Neural crest cell (in vitro differentiated cells): ENCODE data around the gene MTAP. TPM values are rescaled to one million over a fixed set of nuclear protein-coding genes. Genes with fewer than 3 reads are reported as not detected.

Source experiments
- DNase-seq: peaks from one replicate; pipeline ENCODE4 v3.0.0; 2021; ENCODE audit warnings: low read depth, mixed read lengths, low spot score
- H3K27ac Mint-ChIP-seq: one replicate; pipeline ENCODE4 v1.8.0; 2021; ENCODE audit warnings: mild to moderate bottlenecking, mixed read lengths; ENCODE audit not compliant: unreplicated experiment
- H3K27me3 Mint-ChIP-seq: 2 replicates; pipeline ENCODE4 v1.8.0; 2021; ENCODE audit warnings: low read depth, mild to moderate bottlenecking, mixed read lengths
- H3K36me3 Mint-ChIP-seq: 2 replicates; pipeline ENCODE4 v1.8.0; 2021; ENCODE audit warnings: low read depth, mild to moderate bottlenecking, mixed read lengths
- H3K4me1 Mint-ChIP-seq: 2 replicates; pipeline ENCODE4 v1.8.0; 2021; ENCODE audit warnings: mixed read lengths
- H3K4me3 Mint-ChIP-seq: one replicate; pipeline ENCODE4 v1.8.0; 2021; ENCODE audit warnings: mild to moderate bottlenecking, mixed read lengths
- H3K9me3 Mint-ChIP-seq: 2 replicates; pipeline ENCODE4 v1.8.0; 2021; ENCODE audit warnings: mixed read lengths
- CTCF ChIP-seq: fragments of 200-600 bp; sonication (generic); conservative IDR thresholded peaks from 2 replicates; pipeline ENCODE4 v1.5.0; 2021; ENCODE audit warnings: antibody characterized with exemption, mild to moderate bottlenecking
- total RNA-seq: library from RNA; stranded (reverse); gene quantifications from 2 replicates; pipeline ENCODE4 v1.2.1, GENCODE V29; 2021

MTAP gene
- total RNA-seq, 1 donor from 2014 or later: 90.1 TPM

GRCh38 chr9:21972361-21972760 lies 169.9 kb downstream of the MTAP start:
- Mint-ChIP-seq H3K9me3 (no peaks in the 10 kb centered on the region), H3K27ac (no peak overlapping the region), H3K4me1 (peaks cover 27% of the 10 kb centered on the region), H3K36me3 (peaks cover 6% of the 10 kb centered on the region), H3K27me3 (peaks cover 99% of the 10 kb centered on the region), H3K4me3 (peak overlapping the region; percentile 35)
- no peak for DNase-seq
- no peak for TF ChIP-seq CTCF

GRCh38 chr9:21974343-21974721 lies 171.9 kb downstream of the MTAP start:
- peaks cover 99% of the 10 kb centered on the region for H3K27me3 Mint-ChIP-seq
- TF ChIP-seq CTCF: no peak
- peak overlapping the region; percentile 78 for H3K4me3 Mint-ChIP-seq
- no peak for DNase-seq
- H3K36me3 Mint-ChIP-seq: peaks cover 6% of the 10 kb centered on the region
- H3K4me1 Mint-ChIP-seq: peaks cover 22% of the 10 kb centered on the region
- no peaks in the 10 kb centered on the region for H3K9me3 Mint-ChIP-seq
- no peak overlapping the region for H3K27ac Mint-ChIP-seq

- no peak overlapping the region for H3K27ac Mint-ChIP-seq
- H3K27me3 Mint-ChIP-seq: peaks cover 99% of the 10 kb centered on the region
- H3K9me3 Mint-ChIP-seq: no peaks in the 10 kb centered on the region
- peak overlapping the region; percentile 78 for H3K4me3 Mint-ChIP-seq
- H3K36me3 Mint-ChIP-seq: peaks cover 5% of the 10 kb centered on the region
- TF ChIP-seq CTCF: no peak
- no peak for DNase-seq
- peaks cover 21% of the 10 kb centered on the region for H3K4me1 Mint-ChIP-seq
These were observed 172.4 kb downstream of the MTAP start for GRCh38 chr9:21974722-21975409.

- no peaks in the 10 kb centered on the region for H3K9me3 Mint-ChIP-seq
- peaks cover 97% of the 10 kb centered on the region for H3K27me3 Mint-ChIP-seq
- no peaks in the 10 kb centered on the region for H3K36me3 Mint-ChIP-seq
- DNase-seq: no peak
- peaks cover 13% of the 10 kb centered on the region for H3K4me1 Mint-ChIP-seq
- no peak for TF ChIP-seq CTCF
- no peak overlapping the region for H3K4me3 Mint-ChIP-seq
- H3K27ac Mint-ChIP-seq: no peak overlapping the region
These were observed 174.0 kb downstream of the MTAP start for GRCh38 chr9:21976334-21976875.

GRCh38 chr9:21982391-21982790 lies 180.0 kb downstream of the MTAP start:
- H3K4me1 Mint-ChIP-seq: peaks cover 4% of the 10 kb centered on the region
- no peak overlapping the region for H3K27ac Mint-ChIP-seq
- no peaks in the 10 kb centered on the region for H3K36me3 Mint-ChIP-seq
- H3K9me3 Mint-ChIP-seq: no peaks in the 10 kb centered on the region
- TF ChIP-seq CTCF: no peak
- no peak for DNase-seq
- peaks cover 97% of the 10 kb centered on the region for H3K27me3 Mint-ChIP-seq
- H3K4me3 Mint-ChIP-seq: no peak overlapping the region
